Heart right ventricle (tissue), 16 donors: ENCODE measurements around the gene GPR31. TPM values are rescaled to one million over a fixed set of nuclear protein-coding genes. Genes with fewer than 3 reads are reported as not detected.

Source experiments
- ATAC-seq, 8 donors: fragments of 200-7000 bp; cut with Tn5 transposase; one replicate each; pipeline ENCODE4 v1.9.1; 2020; ENCODE audit warnings: mild to moderate bottlenecking in 8 of 8, moderate library complexity in 8 of 8, moderate number of reproducible peaks in 1 of 8
- DNase-seq, 2 donors: peaks; one replicate each; pipeline ENCODE4 v3.0.0-alpha.2; 2020
- H3K27ac ChIP-seq, 10 donors: fragments of 200-600 bp; sonication (generic) in 2 of 10; one replicate each; pipeline versions ENCODE4 v1.5.0 to v1.8.0; 2020 to 2022; ENCODE audit warnings: mild to moderate bottlenecking in 3 of 10
- H3K27me3 ChIP-seq, 7 donors: fragments of 200-600 bp; one replicate each; pipeline ENCODE4 v1.8.0; 2021 to 2022; ENCODE audit warnings: mild to moderate bottlenecking in 2 of 7
- H3K36me3 ChIP-seq, 9 donors: fragments of 200-600 bp; sonication (generic) in 1 of 9; one replicate each; pipeline versions ENCODE4 v1.5.0 to v1.8.0; 2020 to 2022; ENCODE audit warnings: mild to moderate bottlenecking in 2 of 9
- H3K4me1 ChIP-seq, 9 donors: fragments of 200-600 bp; sonication (generic) in 1 of 9; one replicate each; pipeline versions ENCODE4 v1.5.0 to v1.8.0; 2020 to 2022; ENCODE audit warnings: mild to moderate bottlenecking in 4 of 9
- H3K4me3 ChIP-seq, 10 donors: fragments of 200-600 bp; sonication (generic) in 2 of 10; one replicate each; pipeline versions ENCODE4 v1.5.0 to v1.8.0; 2020 to 2022; ENCODE audit warnings: mild to moderate bottlenecking in 7 of 10, moderate library complexity in 2 of 10
- H3K9me3 ChIP-seq, 11 donors: fragments of 200-600 bp in 10 of 11; sonication (generic) in 2 of 11; one replicate each; pipeline versions ENCODE4 v1.5.0 to v1.8.0; 2013 to 2022; ENCODE audit warnings: mild to moderate bottlenecking in 2 of 11, control low read depth in 1 of 11, moderate library complexity in 1 of 11
- WGBS, 2 donors: extraction: QIAGEN DNeasy Blood & Tissue Kit; methylation state at CpG; one replicate each; pipeline ENCODE4 v1.1.7; 2013; ENCODE audit warnings: inconsistent platforms in 1 of 2; 5-methylcytosine and 5-hydroxymethylcytosine counted together
- intact Hi-C, 10 donors: fragments of 100-400 bp; cut with DNase I; formaldehyde crosslinking; loops; one replicate each; pipeline versions ENCODE4 v1.11.1 to v1.14.2; 2022
- polyA plus RNA-seq, 2 donors: library from polyadenylated mRNA; stranded (reverse); fragments of 200-250 nt; gene quantifications; one replicate each; pipeline ENCODE4 v1.2.3, GENCODE V29; 2013
- total RNA-seq, 10 donors: library from RNA; stranded (reverse); fragmentation: NEBNext Ultra II Directional in 3 of 10; extraction: Animal tissue kit (Norgen Biotek cat#: 25700) in 3 of 10; gene quantifications; one replicate each; pipeline versions ENCODE4 v1.2.1 to v1.2.4, GENCODE V29; 2021 to 2023
- TF ChIP-seq, protein P1 (sequence below), 9 donors: fragments of 200-600 bp; sonication (generic) in 2 of 9; IDR thresholded peaks; one replicate each; pipeline versions ENCODE4 v1.5.0 to v1.8.0; 2021 to 2022; ENCODE audit warnings: antibody characterized with exemption in 9 of 9, mild to moderate bottlenecking in 5 of 9, moderate library complexity in 1 of 9
- donor health status: Arrhythmogenic right ventricular cardiomyopathy.
- donor health status: ischemic (EF 13 %, LVEDD 7.1; RV severe dilation, severe dysfunction).
- donor health status: healthy with polysubstance abuse.
- donor health status: DM: no; HTN: yes; CAD: no.
- donor health status: DM: no; HTN: no; CAD: no.
- donor health status: ischemic (EF 25% LVEDD 6.9; RV normal size, moderate dysfunction).
- donor health status: ischemic (EF 25% LVEDD 5.7; RV mildly dilated, moderate dysfunction).
- donor health status: healthy.
- donor health status: DM: yes; HTN: yes; CAD: no.
- donor health status: Ischemic cardiomyopathy.
- donor health status: ischemic (EF 35%, LVEDD 5.7; RV mildly dilated, moderate dysfunction).
- donor health status: nonischemic (EF 11% LVEDD 7.7; RV severe dilation, severe dysfunction).
- donor health status: DM: yes; HTN: yes; CAD: no.
- donor health status: PGD.
- donor health status: ischemic (EF 29% LVEDD 5.4; RV normal size, mild dysfunction).
- donor health status: nonischemic (EF 23%, LVEDD 6.1; RV moderate dilation, normal function).

Gene GPR31
- total and polyA plus RNA-seq, 12 donors = not detected

DNA sequence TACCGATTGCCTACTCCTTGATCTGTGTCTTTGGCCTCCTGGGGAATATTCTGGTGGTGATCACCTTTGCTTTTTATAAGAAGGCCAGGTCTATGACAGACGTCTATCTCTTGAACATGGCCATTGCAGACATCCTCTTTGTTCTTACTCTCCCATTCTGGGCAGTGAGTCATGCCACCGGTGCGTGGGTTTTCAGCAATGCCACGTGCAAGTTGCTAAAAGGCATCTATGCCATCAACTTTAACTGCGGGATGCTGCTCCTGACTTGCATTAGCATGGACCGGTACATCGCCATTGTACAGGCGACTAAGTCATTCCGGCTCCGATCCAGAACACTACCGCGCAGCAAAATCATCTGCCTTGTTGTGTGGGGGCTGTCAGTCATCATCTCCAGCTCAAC, 21.4 kb downstream of the GPR31 start:
- Histone ChIP-seq H3K4me1 (no peaks in the 10 kb centered on the region), H3K36me3 (no peaks in the 10 kb centered on the region), H3K4me3 (no peak overlapping the region), H3K9me3 (no peaks in the 10 kb centered on the region), H3K27ac (no peak overlapping the region), H3K27me3 (peaks cover 0 to 44% (median 22%) of the 10 kb centered on the region in 7 donors)
- TF ChIP-seq, protein P1, sequence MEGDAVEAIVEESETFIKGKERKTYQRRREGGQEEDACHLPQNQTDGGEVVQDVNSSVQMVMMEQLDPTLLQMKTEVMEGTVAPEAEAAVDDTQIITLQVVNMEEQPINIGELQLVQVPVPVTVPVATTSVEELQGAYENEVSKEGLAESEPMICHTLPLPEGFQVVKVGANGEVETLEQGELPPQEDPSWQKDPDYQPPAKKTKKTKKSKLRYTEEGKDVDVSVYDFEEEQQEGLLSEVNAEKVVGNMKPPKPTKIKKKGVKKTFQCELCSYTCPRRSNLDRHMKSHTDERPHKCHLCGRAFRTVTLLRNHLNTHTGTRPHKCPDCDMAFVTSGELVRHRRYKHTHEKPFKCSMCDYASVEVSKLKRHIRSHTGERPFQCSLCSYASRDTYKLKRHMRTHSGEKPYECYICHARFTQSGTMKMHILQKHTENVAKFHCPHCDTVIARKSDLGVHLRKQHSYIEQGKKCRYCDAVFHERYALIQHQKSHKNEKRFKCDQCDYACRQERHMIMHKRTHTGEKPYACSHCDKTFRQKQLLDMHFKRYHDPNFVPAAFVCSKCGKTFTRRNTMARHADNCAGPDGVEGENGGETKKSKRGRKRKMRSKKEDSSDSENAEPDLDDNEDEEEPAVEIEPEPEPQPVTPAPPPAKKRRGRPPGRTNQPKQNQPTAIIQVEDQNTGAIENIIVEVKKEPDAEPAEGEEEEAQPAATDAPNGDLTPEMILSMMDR (IDR thresholded peaks at IDR 0.05) = no peak
- DNase-seq = no peak
- 83% methylated on average over 13 of the region's 13 CpGs for WGBS, 2 donors
- intact Hi-C loops = no loop called here
- ATAC-seq = no peak

- ATAC-seq = no peak
- H3K4me3 ChIP-seq = no peak overlapping the region
- DNase-seq = no peak
- TF ChIP-seq, protein P1 (IDR thresholded peaks at IDR 0.05) = no peak
- H3K4me1 ChIP-seq = no peaks in the 10 kb centered on the region
- no peak overlapping the region for H3K27ac ChIP-seq
- H3K27me3 ChIP-seq = peaks cover 0 to 29% (median 13%) of the 10 kb centered on the region in 7 donors
- 84 to 86% methylated on average over 23 of the region's 23 CpGs for WGBS, 2 donors
- H3K9me3 ChIP-seq = no peaks in the 10 kb centered on the region
- intact Hi-C loops = no loop called here
- H3K36me3 ChIP-seq = no peaks in the 10 kb centered on the region
These were observed 23.1 kb downstream of the GPR31 start for GRCh38 chr6:167134448-167135328.

- DNase-seq (no peak), ATAC-seq (no peak)
- Histone ChIP-seq H3K27ac (no peak overlapping the region), H3K4me1 (no peaks in the 10 kb centered on the region), H3K27me3 (peaks cover 0 to 4% (median 0%) of the 10 kb centered on the region in 7 donors), H3K9me3 (no peaks in the 10 kb centered on the region), H3K4me3 (no peak overlapping the region), H3K36me3 (no peaks in the 10 kb centered on the region)
- intact Hi-C loops = no loop called here
- 88 to 89% methylated on average over 33 of the region's 33 CpGs for WGBS, 2 donors
- TF ChIP-seq, protein P1 (IDR thresholded peaks at IDR 0.05) = no peak
These were observed 26.8 kb downstream of the GPR31 start for GRCh38 chr6:167130712-167131684.

DNA sequence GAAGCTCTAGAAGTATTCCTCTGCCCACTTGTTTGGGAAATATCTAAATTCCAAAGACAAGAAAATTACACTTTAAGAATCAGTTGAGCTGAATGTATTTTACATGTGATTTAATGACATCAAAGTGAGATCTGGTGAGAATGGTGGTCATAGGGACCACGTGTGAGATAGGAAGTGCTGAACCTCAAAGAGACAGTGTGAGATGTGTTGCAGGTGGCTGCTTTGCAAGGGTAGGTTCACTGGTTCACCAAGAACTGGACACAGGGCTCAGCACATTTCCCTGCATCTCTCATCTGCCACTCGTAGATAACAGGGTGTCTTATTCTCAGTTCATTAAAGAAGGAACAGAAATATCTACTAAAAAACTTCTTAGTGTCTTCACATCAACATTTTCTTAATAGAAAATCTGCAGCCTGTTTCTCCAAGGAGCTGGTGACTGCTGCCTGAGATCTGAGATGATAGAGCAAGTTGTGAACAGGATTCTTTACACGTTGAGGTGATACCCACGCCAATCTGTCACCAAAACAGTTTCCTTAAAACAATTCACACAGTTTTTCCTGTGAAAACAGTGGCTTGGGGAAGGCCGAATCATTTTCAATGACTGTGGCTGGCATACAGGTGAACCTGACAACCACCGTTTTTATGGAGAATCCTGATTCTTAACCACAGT, 27.6 kb downstream of the GPR31 start:
- TF ChIP-seq, protein P1 (IDR thresholded peaks at IDR 0.05) = no peak
- intact Hi-C loops = no loop called here
- Histone ChIP-seq H3K4me1 (no peaks in the 10 kb centered on the region), H3K27ac (no peak overlapping the region), H3K27me3 (no peaks in the 10 kb centered on the region), H3K9me3 (no peaks in the 10 kb centered on the region), H3K4me3 (no peak overlapping the region), H3K36me3 (no peaks in the 10 kb centered on the region)
- WGBS, 2 donors = 66 to 67% methylated on average over 6 of the region's 6 CpGs
- DNase-seq (no peak), ATAC-seq (no peak)
